Prostate gland (tissue), 2 donors: Measurements from ENCODE around the gene ATXN3L.

ENCODE experiments used
- POLR2A ChIP-seq: fragments of 450-650 bp; IDR thresholded peaks from one replicate; pipeline ENCODE4 v1.6.1; 2016; ENCODE audit warnings: antibody characterized with exemption, mild to moderate bottlenecking
- POLR2AphosphoS5 ChIP-seq: sonication (generic); formaldehyde crosslinking; IDR thresholded peaks from one replicate; pipeline ENCODE4 v1.6.1; 2017; ENCODE audit warnings: antibody characterized with exemption
- TF ChIP-seq, protein P1 (sequence below), 4 experiments: fragments of 200-600 bp in 2 of 4; fragments of 450-650 bp in 2 of 4; sonication (generic) in 2 of 4; IDR thresholded peaks; 1 replicate in 3 of 4; 2 replicates in 1 of 4; pipeline ENCODE4 v1.5.1; 2016 to 2019; ENCODE audit warnings: antibody characterized with exemption in 4 of 4, mild to moderate bottlenecking in 2 of 4, moderate library complexity in 2 of 4

- TF ChIP-seq POLR2A (no peak), POLR2AphosphoS5 (no peak)
- TF ChIP-seq, protein P1, sequence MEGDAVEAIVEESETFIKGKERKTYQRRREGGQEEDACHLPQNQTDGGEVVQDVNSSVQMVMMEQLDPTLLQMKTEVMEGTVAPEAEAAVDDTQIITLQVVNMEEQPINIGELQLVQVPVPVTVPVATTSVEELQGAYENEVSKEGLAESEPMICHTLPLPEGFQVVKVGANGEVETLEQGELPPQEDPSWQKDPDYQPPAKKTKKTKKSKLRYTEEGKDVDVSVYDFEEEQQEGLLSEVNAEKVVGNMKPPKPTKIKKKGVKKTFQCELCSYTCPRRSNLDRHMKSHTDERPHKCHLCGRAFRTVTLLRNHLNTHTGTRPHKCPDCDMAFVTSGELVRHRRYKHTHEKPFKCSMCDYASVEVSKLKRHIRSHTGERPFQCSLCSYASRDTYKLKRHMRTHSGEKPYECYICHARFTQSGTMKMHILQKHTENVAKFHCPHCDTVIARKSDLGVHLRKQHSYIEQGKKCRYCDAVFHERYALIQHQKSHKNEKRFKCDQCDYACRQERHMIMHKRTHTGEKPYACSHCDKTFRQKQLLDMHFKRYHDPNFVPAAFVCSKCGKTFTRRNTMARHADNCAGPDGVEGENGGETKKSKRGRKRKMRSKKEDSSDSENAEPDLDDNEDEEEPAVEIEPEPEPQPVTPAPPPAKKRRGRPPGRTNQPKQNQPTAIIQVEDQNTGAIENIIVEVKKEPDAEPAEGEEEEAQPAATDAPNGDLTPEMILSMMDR (IDR thresholded peaks at IDR 0.05): no peak
Measured at GRCh38 chrX:13283512-13283911, 36.3 kb downstream of the ATXN3L start.
